H1 (cell line): ENCODE data around the gene GADL1. TPM values are rescaled to one million over a fixed set of nuclear protein-coding genes. Genes with fewer than 3 reads are reported as not detected.

ENCODE experiments used
- HDAC2 ChIP-seq, 2 experiments: fragments of 300-600 bp in 1 of 2; sonication (generic) in 1 of 2; IDR thresholded peaks; 2 replicates each; pipeline ENCODE4 v1.6.1; 2011 to 2012; ENCODE audit warnings: low read depth in 2 of 2, low read length in 2 of 2, mild to moderate bottlenecking in 2 of 2, moderate library complexity in 2 of 2, borderline replicate concordance in 1 of 2, inconsistent platforms in 1 of 2
- PHF8 ChIP-seq: fragments of 200-600 bp; sonication (generic); conservative IDR thresholded peaks from 2 replicates; pipeline ENCODE4 v1.7.1; 2012; ENCODE audit warnings: low read depth, mild to moderate bottlenecking, inconsistent platforms, low read length, moderate library complexity
- SIX5 ChIP-seq: IDR thresholded peaks from 2 replicates; pipeline ENCODE4 v1.6.1; 2011; ENCODE audit warnings: mild to moderate bottlenecking, low read depth, low read length
- SP4 ChIP-seq: IDR thresholded peaks from 2 replicates; pipeline ENCODE4 v1.6.1; 2012; ENCODE audit warnings: low read length, inconsistent platforms
- polyA plus RNA-seq, 7 experiments: library from polyadenylated mRNA; depleted of rRNA in 3 of 7; stranded (reverse) in 5 of 7; unstranded in 2 of 7; fragments of >200 nt in 5 of 7; fragments of 200-250 nt in 2 of 7; gene quantifications; 1 replicate in 5 of 7; 2 replicates in 1 of 7; 4 replicates in 1 of 7; pipeline versions ENCODE4 v1.2.1 to v1.2.3, GENCODE V29; 2011 to 2013; ENCODE audit warnings: missing spikeins in 2 of 7, mixed read lengths in 2 of 7
- total RNA-seq: library from RNA; stranded (reverse); fragmentation: NEBNext Ultra II Directional; extraction: Animal tissue kit (Norgen Biotek cat#: 25700); gene quantifications from 2 replicates; pipeline ENCODE4 v1.2.1, GENCODE V29; 2021
- TF ChIP-seq, protein P1 (sequence below): fragments of 300-600 bp; sonication (generic); IDR thresholded peaks from 2 replicates; pipeline ENCODE4 v1.7.1; 2012; ENCODE audit warnings: low read length, moderate library complexity, mild to moderate bottlenecking, inconsistent platforms; ENCODE audit not compliant: insufficient replicate concordance

GADL1 gene
- total and polyA plus RNA-seq, 2 of the 8 experiments (the other 6 are each of a cell fraction or from before 2014, with no cell fraction given) = 0.03 to 0.30 TPM

GRCh38 chr3:30683769-30684168 is 210.7 kb downstream of the GADL1 start (continued):
- TF ChIP-seq, protein P1, sequence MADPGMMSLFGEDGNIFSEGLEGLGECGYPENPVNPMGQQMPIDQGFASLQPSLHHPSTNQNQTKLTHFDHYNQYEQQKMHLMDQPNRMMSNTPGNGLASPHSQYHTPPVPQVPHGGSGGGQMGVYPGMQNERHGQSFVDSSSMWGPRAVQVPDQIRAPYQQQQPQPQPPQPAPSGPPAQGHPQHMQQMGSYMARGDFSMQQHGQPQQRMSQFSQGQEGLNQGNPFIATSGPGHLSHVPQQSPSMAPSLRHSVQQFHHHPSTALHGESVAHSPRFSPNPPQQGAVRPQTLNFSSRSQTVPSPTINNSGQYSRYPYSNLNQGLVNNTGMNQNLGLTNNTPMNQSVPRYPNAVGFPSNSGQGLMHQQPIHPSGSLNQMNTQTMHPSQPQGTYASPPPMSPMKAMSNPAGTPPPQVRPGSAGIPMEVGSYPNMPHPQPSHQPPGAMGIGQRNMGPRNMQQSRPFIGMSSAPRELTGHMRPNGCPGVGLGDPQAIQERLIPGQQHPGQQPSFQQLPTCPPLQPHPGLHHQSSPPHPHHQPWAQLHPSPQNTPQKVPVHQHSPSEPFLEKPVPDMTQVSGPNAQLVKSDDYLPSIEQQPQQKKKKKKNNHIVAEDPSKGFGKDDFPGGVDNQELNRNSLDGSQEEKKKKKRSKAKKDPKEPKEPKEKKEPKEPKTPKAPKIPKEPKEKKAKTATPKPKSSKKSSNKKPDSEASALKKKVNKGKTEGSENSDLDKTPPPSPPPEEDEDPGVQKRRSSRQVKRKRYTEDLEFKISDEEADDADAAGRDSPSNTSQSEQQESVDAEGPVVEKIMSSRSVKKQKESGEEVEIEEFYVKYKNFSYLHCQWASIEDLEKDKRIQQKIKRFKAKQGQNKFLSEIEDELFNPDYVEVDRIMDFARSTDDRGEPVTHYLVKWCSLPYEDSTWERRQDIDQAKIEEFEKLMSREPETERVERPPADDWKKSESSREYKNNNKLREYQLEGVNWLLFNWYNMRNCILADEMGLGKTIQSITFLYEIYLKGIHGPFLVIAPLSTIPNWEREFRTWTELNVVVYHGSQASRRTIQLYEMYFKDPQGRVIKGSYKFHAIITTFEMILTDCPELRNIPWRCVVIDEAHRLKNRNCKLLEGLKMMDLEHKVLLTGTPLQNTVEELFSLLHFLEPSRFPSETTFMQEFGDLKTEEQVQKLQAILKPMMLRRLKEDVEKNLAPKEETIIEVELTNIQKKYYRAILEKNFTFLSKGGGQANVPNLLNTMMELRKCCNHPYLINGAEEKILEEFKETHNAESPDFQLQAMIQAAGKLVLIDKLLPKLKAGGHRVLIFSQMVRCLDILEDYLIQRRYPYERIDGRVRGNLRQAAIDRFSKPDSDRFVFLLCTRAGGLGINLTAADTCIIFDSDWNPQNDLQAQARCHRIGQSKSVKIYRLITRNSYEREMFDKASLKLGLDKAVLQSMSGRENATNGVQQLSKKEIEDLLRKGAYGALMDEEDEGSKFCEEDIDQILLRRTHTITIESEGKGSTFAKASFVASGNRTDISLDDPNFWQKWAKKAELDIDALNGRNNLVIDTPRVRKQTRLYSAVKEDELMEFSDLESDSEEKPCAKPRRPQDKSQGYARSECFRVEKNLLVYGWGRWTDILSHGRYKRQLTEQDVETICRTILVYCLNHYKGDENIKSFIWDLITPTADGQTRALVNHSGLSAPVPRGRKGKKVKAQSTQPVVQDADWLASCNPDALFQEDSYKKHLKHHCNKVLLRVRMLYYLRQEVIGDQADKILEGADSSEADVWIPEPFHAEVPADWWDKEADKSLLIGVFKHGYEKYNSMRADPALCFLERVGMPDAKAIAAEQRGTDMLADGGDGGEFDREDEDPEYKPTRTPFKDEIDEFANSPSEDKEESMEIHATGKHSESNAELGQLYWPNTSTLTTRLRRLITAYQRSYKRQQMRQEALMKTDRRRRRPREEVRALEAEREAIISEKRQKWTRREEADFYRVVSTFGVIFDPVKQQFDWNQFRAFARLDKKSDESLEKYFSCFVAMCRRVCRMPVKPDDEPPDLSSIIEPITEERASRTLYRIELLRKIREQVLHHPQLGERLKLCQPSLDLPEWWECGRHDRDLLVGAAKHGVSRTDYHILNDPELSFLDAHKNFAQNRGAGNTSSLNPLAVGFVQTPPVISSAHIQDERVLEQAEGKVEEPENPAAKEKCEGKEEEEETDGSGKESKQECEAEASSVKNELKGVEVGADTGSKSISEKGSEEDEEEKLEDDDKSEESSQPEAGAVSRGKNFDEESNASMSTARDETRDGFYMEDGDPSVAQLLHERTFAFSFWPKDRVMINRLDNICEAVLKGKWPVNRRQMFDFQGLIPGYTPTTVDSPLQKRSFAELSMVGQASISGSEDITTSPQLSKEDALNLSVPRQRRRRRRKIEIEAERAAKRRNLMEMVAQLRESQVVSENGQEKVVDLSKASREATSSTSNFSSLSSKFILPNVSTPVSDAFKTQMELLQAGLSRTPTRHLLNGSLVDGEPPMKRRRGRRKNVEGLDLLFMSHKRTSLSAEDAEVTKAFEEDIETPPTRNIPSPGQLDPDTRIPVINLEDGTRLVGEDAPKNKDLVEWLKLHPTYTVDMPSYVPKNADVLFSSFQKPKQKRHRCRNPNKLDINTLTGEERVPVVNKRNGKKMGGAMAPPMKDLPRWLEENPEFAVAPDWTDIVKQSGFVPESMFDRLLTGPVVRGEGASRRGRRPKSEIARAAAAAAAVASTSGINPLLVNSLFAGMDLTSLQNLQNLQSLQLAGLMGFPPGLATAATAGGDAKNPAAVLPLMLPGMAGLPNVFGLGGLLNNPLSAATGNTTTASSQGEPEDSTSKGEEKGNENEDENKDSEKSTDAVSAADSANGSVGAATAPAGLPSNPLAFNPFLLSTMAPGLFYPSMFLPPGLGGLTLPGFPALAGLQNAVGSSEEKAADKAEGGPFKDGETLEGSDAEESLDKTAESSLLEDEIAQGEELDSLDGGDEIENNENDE = no peak
- TF ChIP-seq SP4 = no peak
- no peak for TF ChIP-seq SIX5
- TF ChIP-seq HDAC2 (IDR thresholded peaks at IDR 0.05; ENCODE audit: borderline replicate concordance in 1 of 2, low read depth in 2 of 2, low read length in 2 of 2) = no peak
- no peak for TF ChIP-seq PHF8
